Activated naive CD4-positive, alpha-beta T cell treated with anti-CD3 and anti-CD28 coated beads for 36 hours (primary cell): ENCODE results near the gene TDRD10. TPM values are rescaled to one million over a fixed set of nuclear protein-coding genes. Genes with fewer than 3 reads are reported as not detected.

Source experiments
- CTCF ChIA-PET: fragments of 350-600 bp; sonication (Branson Sonifier 250); formaldehyde crosslinking; loops from one replicate; lab custom pipeline; 2021; ENCODE audit warnings: antibody characterized with exemption; lab: Charles Lee
- DNase-seq: peaks from one replicate; pipeline ENCODE4 v3.0.0-alpha.2; 2020
- H3K27ac Mint-ChIP-seq: one replicate; pipeline ENCODE4 v1.8.0; 2021; ENCODE audit warnings: mild to moderate bottlenecking, mixed read lengths
- H3K27me3 Mint-ChIP-seq: one replicate; pipeline ENCODE4 v1.8.0; 2021; ENCODE audit warnings: low read depth, mixed read lengths
- H3K36me3 Mint-ChIP-seq: one replicate; pipeline ENCODE4 v1.8.0; 2021; ENCODE audit warnings: low read depth, mixed read lengths
- H3K4me1 Mint-ChIP-seq: one replicate; pipeline ENCODE4 v1.8.0; 2021; ENCODE audit warnings: low read depth, mixed read lengths
- H3K4me3 Mint-ChIP-seq: one replicate; pipeline ENCODE4 v1.8.0; 2021; ENCODE audit warnings: mild to moderate bottlenecking, moderate library complexity, mixed read lengths
- H3K9me3 Mint-ChIP-seq: one replicate; pipeline ENCODE4 v1.8.0; 2021; ENCODE audit warnings: mixed read lengths
- intact Hi-C: fragments of 100-400 bp; cut with micrococcal nuclease; formaldehyde crosslinking; loops from one replicate; pipeline ENCODE4 v1.15.1; 2023
- total RNA-seq, 2 experiments: library from RNA; stranded (reverse); gene quantifications; one replicate each; pipeline ENCODE4 v1.2.3, GENCODE V29; 2021

The TDRD10 gene
- total RNA-seq, 2 experiments from 2014 or later, result not detected

- H3K9me3 Mint-ChIP-seq, result no peaks in the 10 kb centered on the region
- intact Hi-C loops, result no loop called here
- H3K27me3 Mint-ChIP-seq, result no peaks in the 10 kb centered on the region
- H3K4me3 Mint-ChIP-seq, result no peak overlapping the region
- H3K36me3 Mint-ChIP-seq, result peaks cover 65% of the 10 kb centered on the region
- H3K4me1 Mint-ChIP-seq, result no peaks in the 10 kb centered on the region
- H3K27ac Mint-ChIP-seq, result no peak overlapping the region
- CTCF ChIA-PET, result interaction anchor here (1.0 to 1.4 kb wide), 2 partner anchors 15 to 30 kb away, joined by 3 to 5 read pairs; no protein-coding TSS in a partner anchor
- no peak for DNase-seq
These were observed 87.8 kb downstream of the TDRD10 start for GRCh38 chr1:154589780-154590179.

- Mint-ChIP-seq H3K4me1 (no peaks in the 10 kb centered on the region), H3K4me3 (no peak overlapping the region), H3K36me3 (peaks cover 58% of the 10 kb centered on the region), H3K27me3 (no peaks in the 10 kb centered on the region), H3K27ac (peak overlapping the region; percentile 3), H3K9me3 (no peaks in the 10 kb centered on the region)
- CTCF ChIA-PET, result interaction anchor here (0.6 to 2.2 kb wide), 4 partner anchors 11 to 111 kb away, joined by 3 to 6 read pairs (median 4); no protein-coding TSS in a partner anchor
- DNase-seq, result no peak
- intact Hi-C loops, result no loop called here
These were observed 88.7 kb downstream of the TDRD10 start for GRCh38 chr1:154590756-154591155.

GRCh38 chr1:154591206-154591605, 89.2 kb downstream of the TDRD10 start:
- no peaks in the 10 kb centered on the region for H3K9me3 Mint-ChIP-seq
- H3K4me3 Mint-ChIP-seq, result no peak overlapping the region
- no peaks in the 10 kb centered on the region for H3K27me3 Mint-ChIP-seq
- DNase-seq, result no peak
- no peaks in the 10 kb centered on the region for H3K4me1 Mint-ChIP-seq
- peak overlapping the region; percentile 33 for H3K27ac Mint-ChIP-seq
- CTCF ChIA-PET, result interaction anchor here (1.6 to 2.2 kb wide), 2 partner anchors 32 to 112 kb away, joined by 4 to 6 read pairs; no protein-coding TSS in a partner anchor
- H3K36me3 Mint-ChIP-seq, result peaks cover 59% of the 10 kb centered on the region
- intact Hi-C loops, result no loop called here

GRCh38 chr1:154593390-154593789, 91.4 kb downstream of the TDRD10 start:
- CTCF ChIA-PET, result no interaction called here
- no peak overlapping the region for H3K4me3 Mint-ChIP-seq
- intact Hi-C loops, result no loop called here

GRCh38 chr1:154594811-154595210, 92.8 kb downstream of the TDRD10 start:
- intact Hi-C loops, result no loop called here
- Mint-ChIP-seq H3K27me3 (no peaks in the 10 kb centered on the region), H3K27ac (no peak overlapping the region), H3K9me3 (no peaks in the 10 kb centered on the region), H3K4me3 (no peak overlapping the region), H3K4me1 (peaks cover 12% of the 10 kb centered on the region), H3K36me3 (peaks cover 53% of the 10 kb centered on the region)
- no peak for DNase-seq
- CTCF ChIA-PET, result interaction anchor here (0.5 to 1.7 kb wide), 6 partner anchors 11 to 349 kb away, joined by 3 to 6 read pairs (median 3); no protein-coding TSS in a partner anchor

More at GRCh38 chr1:154593390-154593789, 91.4 kb downstream of the TDRD10 start:
- Mint-ChIP-seq H3K9me3 (no peaks in the 10 kb centered on the region), H3K4me1 (peaks cover 3% of the 10 kb centered on the region), H3K27ac (peak overlapping the region; percentile 19), H3K27me3 (no peaks in the 10 kb centered on the region), H3K36me3 (peaks cover 59% of the 10 kb centered on the region)
- no peak for DNase-seq

GRCh38 chr1:154595621-154596020, 93.6 kb downstream of the TDRD10 start:
- H3K4me1 Mint-ChIP-seq, result peaks cover 19% of the 10 kb centered on the region
- H3K4me3 Mint-ChIP-seq, result no peak overlapping the region
- no peak overlapping the region for H3K27ac Mint-ChIP-seq
- H3K36me3 Mint-ChIP-seq, result peaks cover 56% of the 10 kb centered on the region
- no peaks in the 10 kb centered on the region for H3K27me3 Mint-ChIP-seq
- no peaks in the 10 kb centered on the region for H3K9me3 Mint-ChIP-seq
- CTCF ChIA-PET, result interaction anchor here (0.5 to 1.7 kb wide), 6 partner anchors 10 to 348 kb away, joined by 3 to 6 read pairs (median 3); no protein-coding TSS in a partner anchor
- DNase-seq, result no peak
- intact Hi-C loops, result no loop called here

Other genes with a start within 250 kb of the TDRD10 start
- 100 to 1,000 TPM; 204 to 219 TPM for gene HAX1, start 229.6 kb upstream of the TDRD10 start, total RNA-seq
- gene AQP10, start 181.1 kb upstream of the TDRD10 start, total RNA-seq, result not detected
- 10 to 100 TPM; 28.2 to 28.7 TPM for gene ATP8B2, start 176.7 kb upstream of the TDRD10 start, total RNA-seq
- gene IL6R, start 96.9 kb upstream of the TDRD10 start, total RNA-seq, result 10 to 100 TPM; 17.3 to 25.9 TPM
- gene SHE, start 193 bp downstream of the TDRD10 start, total RNA-seq, result not detected
- gene UBE2Q1, start 56.4 kb downstream of the TDRD10 start, total RNA-seq, result 10 to 100 TPM; 79.2 to 84.6 TPM
- gene CHRNB2, start 65.6 kb downstream of the TDRD10 start, total RNA-seq, result not detected
- 100 to 1,000 TPM; 301 to 313 TPM for gene ADAR, start 106.0 kb downstream of the TDRD10 start, total RNA-seq